ENCODE data around the gene GPR75. TPM values are rescaled to one million over a fixed set of nuclear protein-coding genes. Genes with fewer than 3 reads are reported as not detected.

GPR75 gene
- total RNA-seq, 1 experiment from 2014 or later: 4.8 TPM

DNA sequence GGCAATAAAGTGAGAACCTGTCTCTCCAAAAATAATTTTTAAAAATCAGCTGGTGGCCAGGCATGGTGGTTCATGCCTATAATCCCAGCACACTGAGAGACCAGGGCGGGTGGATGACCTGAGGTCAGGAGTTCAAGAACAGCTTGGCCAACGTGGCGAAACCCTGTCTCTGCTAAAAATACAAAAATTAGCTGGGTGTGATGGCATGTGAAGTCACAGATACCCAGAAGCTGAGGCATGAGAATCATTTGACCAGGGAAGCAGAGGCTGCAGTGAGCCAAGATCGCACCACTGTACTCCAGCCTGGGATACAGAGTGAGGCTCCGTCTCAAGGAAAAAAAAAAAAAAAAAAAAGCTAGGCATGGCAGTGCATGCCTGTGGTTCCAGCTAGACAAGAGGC is 7.4 kb upstream of the GPR75 start:
- intact Hi-C loops (cut with micrococcal nuclease; ENCODE audit: unreplicated experiment): no loop called here
- Histone ChIP-seq H3K9me3 (ENCODE audit: low read depth, low read length, poor library complexity, severe bottlenecking) (no peaks in the 10 kb centered on the region), H3K27ac (ENCODE audit: low read depth, low read length, poor library complexity, severe bottlenecking) (no peak overlapping the region), H3K27me3 (replicated peaks; ENCODE audit: insufficient read depth, low read depth, low read length, poor library complexity) (no peaks in the 10 kb centered on the region), H3K4me1 (ENCODE audit: insufficient read depth, low read length, poor library complexity, severe bottlenecking) (no peaks in the 10 kb centered on the region), H3K36me3 (ENCODE audit: insufficient read depth, low read length, poor library complexity, severe bottlenecking) (peaks cover 38% of the 10 kb centered on the region), H3K4me3 (ENCODE audit: low read depth, low read length, poor library complexity, severe bottlenecking) (no peak overlapping the region)
- BruUV-seq (replicated peaks): no TSS peak
- TF ChIP-seq EZH2 (IDR thresholded peaks at IDR 0.05; ENCODE audit: borderline replicate concordance, low read depth, low read length, poor library complexity, severe bottlenecking): no peak
- TF ChIP-seq, protein P1, sequence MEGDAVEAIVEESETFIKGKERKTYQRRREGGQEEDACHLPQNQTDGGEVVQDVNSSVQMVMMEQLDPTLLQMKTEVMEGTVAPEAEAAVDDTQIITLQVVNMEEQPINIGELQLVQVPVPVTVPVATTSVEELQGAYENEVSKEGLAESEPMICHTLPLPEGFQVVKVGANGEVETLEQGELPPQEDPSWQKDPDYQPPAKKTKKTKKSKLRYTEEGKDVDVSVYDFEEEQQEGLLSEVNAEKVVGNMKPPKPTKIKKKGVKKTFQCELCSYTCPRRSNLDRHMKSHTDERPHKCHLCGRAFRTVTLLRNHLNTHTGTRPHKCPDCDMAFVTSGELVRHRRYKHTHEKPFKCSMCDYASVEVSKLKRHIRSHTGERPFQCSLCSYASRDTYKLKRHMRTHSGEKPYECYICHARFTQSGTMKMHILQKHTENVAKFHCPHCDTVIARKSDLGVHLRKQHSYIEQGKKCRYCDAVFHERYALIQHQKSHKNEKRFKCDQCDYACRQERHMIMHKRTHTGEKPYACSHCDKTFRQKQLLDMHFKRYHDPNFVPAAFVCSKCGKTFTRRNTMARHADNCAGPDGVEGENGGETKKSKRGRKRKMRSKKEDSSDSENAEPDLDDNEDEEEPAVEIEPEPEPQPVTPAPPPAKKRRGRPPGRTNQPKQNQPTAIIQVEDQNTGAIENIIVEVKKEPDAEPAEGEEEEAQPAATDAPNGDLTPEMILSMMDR (conservative IDR thresholded peaks at IDR 0.05; ENCODE audit: low read depth, low read length): no peak
- POLR2A ChIA-PET (ENCODE audit: low non-redundant PET): no interaction called here
- CTCF ChIA-PET: no interaction called here
- no peak for DNase-seq (ENCODE audit: low spot score)

DNA sequence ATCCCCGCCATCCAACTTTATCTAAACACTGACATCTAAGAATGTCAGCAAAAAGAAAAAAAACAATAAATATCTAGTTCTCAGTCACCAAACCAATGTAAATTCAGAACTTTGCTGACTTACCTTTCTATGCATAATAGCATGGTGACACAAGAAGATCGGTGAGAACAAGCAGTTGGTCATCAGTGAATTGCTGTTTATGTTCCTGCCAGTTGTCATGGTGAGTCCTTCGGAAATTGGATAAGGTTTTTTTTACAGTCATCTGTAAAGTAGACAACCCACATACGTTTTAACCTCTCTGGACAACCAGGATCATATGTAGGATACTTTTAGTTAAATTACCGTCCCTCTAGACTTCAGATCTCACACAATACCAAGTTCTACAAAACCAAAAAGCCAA is 6.2 kb upstream of the GPR75 start:
- DNase-seq (ENCODE audit: low spot score): no peak
- ChIA-PET POLR2A (ENCODE audit: low non-redundant PET) (no interaction called here), CTCF (no interaction called here)
- Histone ChIP-seq H3K36me3 (ENCODE audit: insufficient read depth, low read length, poor library complexity, severe bottlenecking) (peaks cover 38% of the 10 kb centered on the region), H3K4me1 (ENCODE audit: insufficient read depth, low read length, poor library complexity, severe bottlenecking) (no peaks in the 10 kb centered on the region), H3K9me3 (ENCODE audit: low read depth, low read length, poor library complexity, severe bottlenecking) (no peaks in the 10 kb centered on the region), H3K27me3 (replicated peaks; ENCODE audit: insufficient read depth, low read depth, low read length, poor library complexity) (no peaks in the 10 kb centered on the region), H3K4me3 (ENCODE audit: low read depth, low read length, poor library complexity, severe bottlenecking) (no peak overlapping the region), H3K27ac (ENCODE audit: low read depth, low read length, poor library complexity, severe bottlenecking) (no peak overlapping the region)
- intact Hi-C loops (cut with micrococcal nuclease; ENCODE audit: unreplicated experiment): no loop called here
- no TSS peak for BruUV-seq (replicated peaks)
- no peak for TF ChIP-seq EZH2 (IDR thresholded peaks at IDR 0.05; ENCODE audit: borderline replicate concordance, low read depth, low read length, poor library complexity, severe bottlenecking)
- TF ChIP-seq, protein P1 (conservative IDR thresholded peaks at IDR 0.05; ENCODE audit: low read depth, low read length): no peak

DNA sequence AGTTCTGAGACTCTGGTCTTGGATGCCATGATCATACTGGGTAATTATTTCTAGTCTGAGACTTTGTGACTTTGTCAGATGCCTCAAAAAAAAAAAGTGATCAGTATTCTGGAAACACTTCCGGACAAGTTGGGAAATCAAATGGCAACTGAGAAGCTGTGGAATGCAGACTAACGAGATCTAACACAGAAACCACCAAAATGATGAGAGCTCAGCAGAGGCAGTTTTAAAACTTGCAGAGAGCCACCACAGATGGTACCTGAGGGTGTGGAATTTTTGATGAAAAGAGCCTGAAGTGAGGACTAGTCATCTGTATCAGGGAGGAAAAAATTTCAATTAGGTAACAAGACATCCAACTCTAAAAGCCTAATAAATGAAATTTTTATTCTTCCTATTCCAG is 5.5 kb upstream of the GPR75 start:
- H3K4me3 ChIP-seq (ENCODE audit: low read depth, low read length, poor library complexity, severe bottlenecking): no peak overlapping the region
- no peak overlapping the region for H3K27ac ChIP-seq (ENCODE audit: low read depth, low read length, poor library complexity, severe bottlenecking)
- intact Hi-C loops (cut with micrococcal nuclease; ENCODE audit: unreplicated experiment): no loop called here
- DNase-seq (ENCODE audit: low spot score): no peak
- no peak for TF ChIP-seq EZH2 (IDR thresholded peaks at IDR 0.05; ENCODE audit: borderline replicate concordance, low read depth, low read length, poor library complexity, severe bottlenecking)
- TF ChIP-seq, protein P1 (conservative IDR thresholded peaks at IDR 0.05; ENCODE audit: low read depth, low read length): no peak
- H3K27me3 ChIP-seq (replicated peaks; ENCODE audit: insufficient read depth, low read depth, low read length, poor library complexity): no peaks in the 10 kb centered on the region
- no TSS peak for BruUV-seq (replicated peaks)
- H3K9me3 ChIP-seq (ENCODE audit: low read depth, low read length, poor library complexity, severe bottlenecking): no peaks in the 10 kb centered on the region
- H3K36me3 ChIP-seq (ENCODE audit: insufficient read depth, low read length, poor library complexity, severe bottlenecking): peaks cover 38% of the 10 kb centered on the region
- no peaks in the 10 kb centered on the region for H3K4me1 ChIP-seq (ENCODE audit: insufficient read depth, low read length, poor library complexity, severe bottlenecking)
- CTCF ChIA-PET: no interaction called here
- POLR2A ChIA-PET (ENCODE audit: low non-redundant PET): interaction anchor here (0.7 kb wide), 1 partner anchor 245 kb away, joined by 4 read pairs; no protein-coding TSS in a partner anchor

Data from A673 (cell line).